ENCODE measurements around the gene NELL1.

Gene NELL1

GRCh38 chr11:21346361-21346760 is 677.0 kb downstream of the NELL1 start:
- no peak for DNase-seq (ENCODE audit: low spot score)

DNA sequence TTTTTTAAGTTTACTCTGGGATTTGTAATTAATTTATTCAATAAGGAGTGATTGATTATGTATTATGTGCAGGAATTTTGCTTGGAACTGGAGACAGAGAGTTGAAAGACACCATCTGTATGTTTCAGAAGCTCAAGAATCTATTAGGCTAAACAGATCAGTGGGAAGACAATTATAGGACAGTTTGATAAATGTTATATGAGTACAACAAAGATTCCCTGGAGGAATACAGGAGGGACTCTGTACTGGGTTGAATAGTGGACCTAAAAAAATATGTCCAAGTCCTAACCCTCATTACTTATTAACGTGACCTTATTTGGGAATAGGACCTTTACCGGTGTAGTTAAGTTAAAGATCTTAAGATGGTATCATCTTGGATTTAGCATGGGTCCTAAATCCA is 681.2 kb downstream of the NELL1 start:
- DNase-seq (ENCODE audit: low spot score): no peak

DNA sequence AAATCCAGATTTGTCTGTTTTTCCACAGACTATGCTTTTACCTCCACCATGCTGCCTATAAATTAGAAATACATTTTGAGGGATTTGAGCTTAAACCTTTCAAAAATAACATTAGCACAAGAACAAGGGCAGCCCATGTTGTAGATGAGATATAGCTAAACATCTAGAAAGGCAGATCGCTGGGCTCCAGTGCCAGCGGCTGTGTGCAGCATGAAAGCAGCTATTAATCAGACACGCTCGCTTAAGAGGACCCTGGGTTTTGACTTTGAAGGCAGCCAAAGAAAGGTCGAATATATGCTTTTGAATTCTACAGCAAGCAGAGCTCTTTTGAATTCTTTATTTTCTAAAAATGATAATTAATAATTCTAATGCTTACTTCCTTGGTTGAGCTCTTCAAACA is 684.0 kb downstream of the NELL1 start:
- no peak for DNase-seq (ENCODE audit: low spot score)

GRCh38 chr11:21364866-21365624 is 695.7 kb downstream of the NELL1 start:
- no peak for DNase-seq (ENCODE audit: low spot score)

DNA sequence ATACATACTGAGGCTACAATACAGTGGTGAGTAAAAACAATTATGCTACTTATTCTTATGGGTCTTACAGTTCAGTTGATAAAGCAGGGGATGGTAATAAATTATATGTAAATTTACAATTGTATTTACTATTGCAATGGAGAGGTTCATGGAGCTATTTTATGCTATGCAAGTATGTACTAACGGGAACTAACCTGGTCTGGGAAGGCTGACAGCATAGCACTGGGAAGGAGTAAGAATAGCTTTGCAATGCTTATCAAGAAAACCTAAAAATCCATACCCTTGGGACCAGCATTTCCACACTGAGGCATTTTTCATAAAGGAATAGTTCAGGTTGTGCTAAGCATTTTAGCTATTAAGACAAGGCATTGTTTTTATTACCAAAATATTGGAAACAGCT is 700.6 kb downstream of the NELL1 start:
- DNase-seq (ENCODE audit: low spot score): no peak

DNA sequence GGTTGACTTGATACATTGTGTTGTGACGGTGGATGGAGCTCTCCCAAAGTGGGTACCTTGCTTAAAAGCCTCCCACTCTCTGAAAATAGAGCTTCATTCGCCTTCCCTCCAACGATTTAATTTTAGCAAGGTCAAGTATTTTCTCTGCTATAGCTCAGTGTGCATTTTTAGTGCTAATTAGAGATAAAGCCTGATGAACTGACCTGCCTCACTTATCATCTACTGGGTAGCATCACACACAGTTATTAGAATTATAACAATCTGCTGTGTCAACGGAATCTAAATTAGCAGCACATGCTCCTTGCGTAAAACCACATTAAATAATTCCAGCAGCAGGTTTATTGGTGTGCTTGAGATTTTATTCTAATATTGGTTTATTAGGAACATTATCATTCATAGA is 701.7 kb downstream of the NELL1 start:
- DNase-seq (ENCODE audit: low spot score): no peak

DNA sequence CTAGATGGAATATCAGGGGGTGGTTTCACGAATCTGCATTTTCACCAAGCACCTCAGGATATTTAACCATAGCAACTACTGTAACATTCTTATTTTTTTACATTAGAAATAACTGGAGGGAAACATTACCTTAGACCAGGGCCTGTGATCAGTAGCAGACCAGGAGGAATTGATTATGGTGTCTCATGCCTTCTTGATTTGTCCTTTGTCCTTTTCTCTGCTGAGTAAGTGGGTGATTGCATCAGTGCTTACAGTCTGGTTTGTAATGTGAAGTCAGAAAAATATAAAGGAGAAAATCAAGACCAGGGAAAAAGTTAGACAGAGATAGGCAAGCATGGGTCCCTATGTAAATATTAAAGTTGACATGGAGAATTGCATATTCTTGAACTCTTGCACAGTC is 703.3 kb downstream of the NELL1 start:
- DNase-seq (ENCODE audit: low spot score): no peak

GRCh38 chr11:21374376-21374775 is 705.0 kb downstream of the NELL1 start:
- DNase-seq (ENCODE audit: low spot score): no peak

DNA sequence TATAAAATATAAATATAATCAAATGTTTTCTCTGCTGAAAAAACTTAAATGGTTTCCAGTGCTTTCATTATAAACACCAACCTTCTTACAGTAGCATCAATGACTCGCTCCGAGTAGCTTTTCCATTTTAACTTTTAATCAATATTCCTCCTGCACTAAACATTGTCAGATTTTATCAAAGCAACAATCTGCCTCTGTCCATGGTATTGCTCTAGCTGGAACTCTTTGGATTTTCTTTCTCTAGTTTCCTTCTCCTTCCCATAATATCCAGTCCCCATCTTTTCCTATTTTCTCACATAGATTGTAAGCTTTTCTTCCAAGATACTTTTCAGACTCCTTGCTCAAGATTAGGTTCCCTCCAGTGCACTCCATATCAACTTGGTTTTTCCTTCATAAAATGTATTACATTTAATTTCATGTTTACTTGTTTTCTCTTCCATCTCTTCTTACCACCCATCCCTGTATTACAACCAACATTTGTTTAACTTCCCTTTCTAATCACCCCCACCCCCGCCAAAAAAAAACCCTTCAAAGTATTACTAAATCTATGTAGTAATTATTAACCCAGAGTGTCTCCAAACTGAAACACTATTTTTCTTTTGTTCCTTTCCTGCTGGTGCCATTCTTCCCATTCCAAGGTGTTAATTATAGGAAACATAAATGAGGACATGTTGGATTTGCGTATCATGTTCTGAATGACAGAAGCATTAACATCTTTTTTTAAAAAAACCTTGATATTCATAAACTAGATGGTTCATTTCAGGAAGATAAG is 716.5 kb downstream of the NELL1 start:
- no peak for DNase-seq (ENCODE audit: low spot score)

DNA sequence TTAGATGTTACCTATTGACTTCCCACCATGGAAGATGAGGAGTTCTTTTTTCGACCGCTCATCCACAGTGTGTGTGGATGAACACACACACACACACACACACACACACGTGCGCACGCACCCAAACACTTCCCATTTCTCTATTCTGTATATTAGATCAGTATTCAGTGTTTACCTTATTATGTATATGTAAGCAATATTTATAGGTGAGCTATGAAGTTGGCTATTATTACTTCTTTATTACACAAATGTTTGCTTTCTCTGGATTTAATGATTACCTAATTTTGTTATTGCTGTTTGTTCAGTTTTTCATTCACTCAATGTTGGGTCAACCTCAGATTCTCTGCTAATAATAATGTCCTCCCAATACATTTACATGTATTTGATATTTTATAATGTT is 721.0 kb downstream of the NELL1 start:
- no peak for DNase-seq (ENCODE audit: low spot score)

DNA sequence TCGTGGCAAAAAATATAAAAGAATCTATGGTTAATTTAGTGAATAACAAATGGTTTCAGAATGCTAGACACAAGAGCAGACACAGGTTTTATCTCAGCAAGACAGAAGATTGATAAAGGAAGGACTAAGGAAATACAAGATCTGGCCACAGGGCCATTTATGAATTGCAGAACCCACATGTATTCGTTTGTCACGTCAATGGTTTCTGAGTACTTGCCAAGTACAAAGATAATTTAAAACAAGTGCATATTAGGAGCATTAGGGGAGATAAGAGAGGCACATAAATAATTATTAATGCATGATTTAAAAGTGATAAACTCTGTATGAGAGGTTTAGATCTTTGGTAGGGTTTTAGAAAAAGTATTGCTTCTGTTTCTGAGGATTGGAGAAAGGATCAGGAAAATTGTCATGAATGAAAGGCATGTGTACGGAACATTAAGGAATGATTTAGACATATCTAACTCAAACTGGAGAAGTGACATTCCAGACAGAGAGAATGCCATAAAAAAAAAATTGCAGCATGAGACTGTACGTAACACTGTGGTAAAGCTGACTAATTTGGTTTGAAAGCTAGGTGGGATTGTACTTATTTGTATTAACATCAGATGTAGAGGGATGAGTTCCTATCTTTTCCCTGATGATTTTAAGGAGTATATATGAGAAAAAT is 727.1 kb downstream of the NELL1 start:
- no peak for DNase-seq (ENCODE audit: low spot score)

DNA sequence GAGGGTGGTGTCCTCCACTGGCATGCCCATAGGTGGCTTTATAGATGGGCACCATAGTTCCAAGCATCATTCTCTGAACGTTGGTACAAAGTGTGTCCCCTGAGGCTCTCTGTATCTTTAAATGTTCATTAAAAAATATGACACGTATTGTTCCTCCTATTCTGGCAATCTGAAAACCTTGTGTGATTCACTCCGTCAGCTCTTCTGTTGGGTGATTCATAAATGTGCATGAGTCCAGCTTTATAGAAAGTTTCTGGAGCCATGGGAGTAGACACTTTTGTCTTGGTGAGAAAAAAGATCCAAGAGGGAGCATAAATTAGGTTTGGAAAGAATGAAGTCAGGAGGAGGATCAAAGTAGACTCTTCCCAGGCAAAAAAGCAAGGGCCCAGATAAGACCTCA is 728.8 kb downstream of the NELL1 start:
- no peak for DNase-seq (ENCODE audit: low spot score)

GRCh38 chr11:21401496-21401895 is 732.1 kb downstream of the NELL1 start:
- DNase-seq (ENCODE audit: low spot score): no peak

- no peak for DNase-seq (ENCODE audit: low spot score)
Observed at GRCh38 chr11:21402274-21402673, 732.9 kb downstream of the NELL1 start.

DNA sequence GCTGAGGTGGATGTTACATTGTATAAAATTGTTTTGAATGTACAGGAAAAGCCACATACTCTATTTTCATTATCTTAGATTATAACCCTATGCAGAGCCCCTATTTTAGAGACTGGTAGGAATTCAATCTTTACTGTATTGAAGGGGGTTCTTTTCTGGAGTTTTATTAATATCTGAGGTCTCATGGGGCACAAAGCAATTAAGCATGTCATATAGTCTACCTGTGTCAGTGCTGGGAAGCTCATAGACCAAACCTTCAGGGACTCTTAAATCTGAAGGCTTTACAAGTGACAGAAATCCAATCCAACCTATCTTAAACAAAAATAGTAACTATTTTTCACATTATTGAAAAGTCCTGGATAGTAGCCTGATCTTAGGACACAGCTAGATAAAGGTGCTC is 733.7 kb downstream of the NELL1 start:
- no peak for DNase-seq (ENCODE audit: low spot score)

- no peak for DNase-seq (ENCODE audit: low spot score)
Observed at GRCh38 chr11:21405422-21405821, 736.0 kb downstream of the NELL1 start.

DNA sequence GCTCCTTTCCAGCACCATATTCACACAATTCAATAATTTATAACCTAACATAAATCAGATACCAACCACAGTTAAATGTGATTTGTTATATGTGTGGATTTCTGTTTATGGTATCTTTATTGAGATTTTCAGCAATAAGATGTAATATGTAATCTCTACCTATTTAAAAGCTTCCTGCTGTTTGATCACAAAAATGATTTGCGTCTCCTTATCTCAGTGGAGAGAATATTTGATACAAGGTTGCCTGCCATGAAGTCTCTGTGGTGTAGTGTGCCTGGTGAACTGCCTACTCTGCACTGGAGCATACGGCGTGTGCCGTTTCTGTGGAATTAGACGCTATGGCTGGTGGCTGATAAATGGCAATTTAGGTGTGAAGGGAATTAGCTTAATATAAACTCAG is 741.1 kb downstream of the NELL1 start:
- no peak for DNase-seq (ENCODE audit: low spot score)

- no peak for DNase-seq (ENCODE audit: low spot score)
Observed at GRCh38 chr11:21411104-21411503, 741.7 kb downstream of the NELL1 start.

- no peak for DNase-seq (ENCODE audit: low spot score)
Observed at GRCh38 chr11:21411597-21411996, 742.2 kb downstream of the NELL1 start.

- DNase-seq (ENCODE audit: low spot score): no peak
Observed at GRCh38 chr11:21412652-21413383, 743.4 kb downstream of the NELL1 start.

- no peak for DNase-seq (ENCODE audit: low spot score)
Observed at GRCh38 chr11:21414953-21415352, 745.6 kb downstream of the NELL1 start.

GRCh38 chr11:21415606-21416005 is 746.2 kb downstream of the NELL1 start:
- no peak for DNase-seq (ENCODE audit: low spot score)

Data from putamen (tissue), 1 donor.